Measurements from ENCODE around the gene CENPO.

DNA sequence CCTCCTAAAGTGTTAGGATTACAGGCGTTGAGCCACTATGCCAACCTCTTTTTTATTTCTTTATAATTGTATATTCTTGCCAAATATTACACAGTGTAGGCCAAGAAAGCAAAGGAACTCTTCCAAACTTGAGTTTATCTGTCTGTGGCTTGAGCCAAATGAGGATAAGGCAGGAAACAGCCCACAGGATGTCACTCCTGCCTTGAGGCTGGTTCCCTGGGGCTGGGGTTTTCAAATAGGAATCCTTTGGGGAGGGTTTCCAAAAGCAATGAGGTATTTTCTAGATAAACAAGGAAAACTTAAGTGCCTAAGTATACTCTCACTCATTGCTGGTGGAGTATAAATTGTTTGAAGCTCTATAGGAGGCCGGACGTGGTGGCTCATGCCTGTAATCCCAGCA is 70.4 kb downstream of the CENPO start:
- no peak for TF ChIP-seq YY1 (IDR thresholded peaks at IDR 0.05; ENCODE audit: insufficient read depth, insufficient read length)
- no peak for TF ChIP-seq ZNF274 (IDR thresholded peaks at IDR 0.05; ENCODE audit: low read depth, low read length)
- no peak for TF ChIP-seq SUZ12 (IDR thresholded peaks at IDR 0.05; ENCODE audit: extremely low read depth, insufficient read depth, insufficient read length)
